H9 (cell line): Measurements from ENCODE around the gene URI1. TPM values are rescaled to one million over a fixed set of nuclear protein-coding genes. Genes with fewer than 3 reads are reported as not detected.

Source experiments
- DNase-seq: peaks from one replicate; pipeline ENCODE4 v3.0.0-alpha.2; 2017
- H2AFZ ChIP-seq: one replicate; pipeline ENCODE4 v1.6.1; 2013; ENCODE audit warnings: mild to moderate bottlenecking, low read length, control low read depth, moderate library complexity
- H2AK5ac ChIP-seq: 2 replicates; pipeline ENCODE4 v1.6.1; 2013; ENCODE audit warnings: low read length, control low read depth, mixed read lengths; ENCODE audit not compliant: insufficient read length
- H2BK120ac ChIP-seq: one replicate; pipeline ENCODE4 v1.6.1; 2013; ENCODE audit warnings: low read depth, mild to moderate bottlenecking, low read length, control low read depth, inconsistent platforms; ENCODE audit not compliant: poor library complexity, severe bottlenecking
- H2BK12ac ChIP-seq: 2 replicates; pipeline ENCODE4 v1.6.1; 2013; ENCODE audit warnings: low read length, control low read depth, mixed read lengths, low read depth; ENCODE audit not compliant: insufficient read length
- H2BK15ac ChIP-seq: 2 replicates; pipeline ENCODE4 v1.6.1; 2013; ENCODE audit warnings: low read depth, low read length, control low read depth
- H2BK20ac ChIP-seq: one replicate; pipeline ENCODE4 v1.6.1; 2013; ENCODE audit warnings: low read depth, mild to moderate bottlenecking, low read length, control low read depth, inconsistent platforms; ENCODE audit not compliant: poor library complexity, severe bottlenecking
- H2BK5ac ChIP-seq: 2 replicates; pipeline ENCODE4 v1.6.1; 2013; ENCODE audit warnings: low read length, control low read depth, mixed read lengths; ENCODE audit not compliant: insufficient read length
- H3K14ac ChIP-seq: 2 replicates; pipeline ENCODE4 v1.6.1; 2013; ENCODE audit warnings: low read length, control low read depth; ENCODE audit not compliant: insufficient read depth
- H3K18ac ChIP-seq: 2 replicates; pipeline ENCODE4 v1.6.1; 2013; ENCODE audit warnings: low read depth, mild to moderate bottlenecking, mixed read lengths, low read length, control low read depth; ENCODE audit not compliant: insufficient read length
- H3K23ac ChIP-seq: 2 replicates; pipeline ENCODE4 v1.6.1; 2013; ENCODE audit warnings: low read length, control low read depth, mixed read lengths, low read depth; ENCODE audit not compliant: insufficient read length
- H3K23me2 ChIP-seq: 2 replicates; pipeline ENCODE4 v1.6.1; 2013; ENCODE audit warnings: low read depth, mild to moderate bottlenecking, mixed read lengths, low read length, control low read depth; ENCODE audit not compliant: insufficient read length, poor library complexity, severe bottlenecking
- H3K27ac ChIP-seq: 2 replicates; pipeline ENCODE4 v1.5.1; 2013; ENCODE audit warnings: low read length, control low read depth, mixed read lengths, low read depth; ENCODE audit not compliant: insufficient read length
- H3K27me3 ChIP-seq: 2 replicates; pipeline ENCODE4 v1.6.1; 2013; ENCODE audit warnings: low read length, control low read depth, inconsistent platforms; ENCODE audit not compliant: insufficient read depth
- H3K4ac ChIP-seq: 2 replicates; pipeline ENCODE4 v1.6.1; 2013; ENCODE audit warnings: low read depth, mild to moderate bottlenecking, control low read depth, inconsistent platforms, low read length, moderate library complexity
- H3K4me1 ChIP-seq: 2 replicates; pipeline ENCODE4 v1.6.1; 2013; ENCODE audit warnings: low read length, control low read depth, inconsistent platforms; ENCODE audit not compliant: insufficient read depth
- H3K4me2 ChIP-seq: 2 replicates; pipeline ENCODE4 v1.6.1; 2013; ENCODE audit warnings: low read length, control low read depth, mixed read lengths; ENCODE audit not compliant: insufficient read length, insufficient read depth
- H3K56ac ChIP-seq: 2 replicates; pipeline ENCODE4 v1.6.1; 2013; ENCODE audit warnings: low read depth, mild to moderate bottlenecking, mixed read lengths, low read length, control low read depth; ENCODE audit not compliant: insufficient read length
- H3K79me1 ChIP-seq: 2 replicates; pipeline ENCODE4 v1.6.1; 2013; ENCODE audit warnings: low read depth, mild to moderate bottlenecking, moderate library complexity, low read length, control low read depth, inconsistent platforms; ENCODE audit not compliant: insufficient read depth, poor library complexity, severe bottlenecking
- H3K79me2 ChIP-seq: 2 replicates; pipeline ENCODE4 v1.6.1; 2013; ENCODE audit warnings: low read length, control low read depth, inconsistent platforms; ENCODE audit not compliant: insufficient read depth
- H3K9ac ChIP-seq: 2 replicates; pipeline ENCODE4 v1.6.1; 2013; ENCODE audit warnings: low read length, control low read depth, mixed read lengths; ENCODE audit not compliant: insufficient read length; ENCODE audit errors: extremely low read depth
- H3K9me3 ChIP-seq: one replicate; pipeline ENCODE4 v1.6.1; 2013; ENCODE audit warnings: low read depth, low read length, inconsistent platforms; ENCODE audit not compliant: control insufficient read depth
- H3T11ph ChIP-seq: one replicate; pipeline ENCODE4 v1.6.1; 2013; ENCODE audit warnings: mild to moderate bottlenecking, low read length, control low read depth, inconsistent platforms
- H4K20me1 ChIP-seq: one replicate; pipeline ENCODE4 v1.6.1; 2013; ENCODE audit not compliant: control insufficient read depth, insufficient read length, insufficient read depth
- H4K5ac ChIP-seq: 2 replicates; pipeline ENCODE4 v1.6.1; 2013; ENCODE audit warnings: low read depth, mild to moderate bottlenecking, mixed read lengths, low read length, control low read depth; ENCODE audit not compliant: insufficient read length
- H4K8ac ChIP-seq: replicated peaks from 2 replicates; pipeline ENCODE4 v1.6.1; 2013; ENCODE audit warnings: low read length, control low read depth, mixed read lengths, low read depth; ENCODE audit not compliant: insufficient read length
- H4K91ac ChIP-seq: 2 replicates; pipeline ENCODE4 v1.6.1; 2013; ENCODE audit warnings: low read depth, mild to moderate bottlenecking, moderate library complexity, mixed read lengths, low read length, control low read depth; ENCODE audit not compliant: insufficient read length
- H3K27ac Mint-ChIP-seq, 3 experiments: 2 replicates in 2 of 3; 3 replicates in 1 of 3; pipeline ENCODE4 v1.8.0; 2020 to 2021; ENCODE audit warnings: mixed read lengths in 3 of 3, mild to moderate bottlenecking in 1 of 3, moderate library complexity in 1 of 3
- H3K27me3 Mint-ChIP-seq: 2 replicates; pipeline ENCODE4 v1.8.0; 2021; ENCODE audit warnings: low read depth, mild to moderate bottlenecking, moderate library complexity, mixed read lengths
- H3K36me3 Mint-ChIP-seq, 3 experiments: 2 replicates in 2 of 3; 3 replicates in 1 of 3; pipeline ENCODE4 v1.8.0; 2020 to 2021; ENCODE audit warnings: low read depth in 3 of 3, mixed read lengths in 3 of 3; ENCODE audit not compliant: insufficient read depth in 1 of 3
- H3K4me1 Mint-ChIP-seq, 2 experiments: 2 replicates each; pipeline ENCODE4 v1.8.0; 2020; ENCODE audit warnings: mixed read lengths in 2 of 2
- H3K4me3 Mint-ChIP-seq, 2 experiments: 2 replicates in 1 of 2; 3 replicates in 1 of 2; pipeline ENCODE4 v1.8.0; 2020 to 2021; ENCODE audit warnings: mild to moderate bottlenecking in 2 of 2, mixed read lengths in 2 of 2, moderate library complexity in 1 of 2
- H3K9me3 Mint-ChIP-seq, 2 experiments: 2 replicates in 1 of 2; 3 replicates in 1 of 2; pipeline ENCODE4 v1.8.0; 2020; ENCODE audit warnings: mild to moderate bottlenecking in 2 of 2, mixed read lengths in 2 of 2, moderate library complexity in 1 of 2
- WGBS: extraction: QIAGEN DNeasy Blood & Tissue Kit; methylation state at CpG from one replicate; pipeline ENCODE4 v1.1.7; 2013; ENCODE audit warnings: missing lambda C conversion rate, low lambda C conversion rate, mixed read lengths; ENCODE audit not compliant: insufficient read length; ENCODE audit errors: extremely low coverage; 5-methylcytosine and 5-hydroxymethylcytosine counted together
- total RNA-seq: library from RNA; stranded (reverse); gene quantifications from 2 replicates; pipeline ENCODE4 v1.2.1, GENCODE V29; 2021
- TF ChIP-seq, protein P1 (sequence below): fragments of 200-600 bp; sonication (generic); conservative IDR thresholded peaks from 3 replicates; pipeline ENCODE4 v1.8.0; 2021; ENCODE audit warnings: antibody characterized with exemption, mild to moderate bottlenecking

Gene URI1
- total RNA-seq, 1 experiment from 2014 or later, result 54.3 TPM

DNA sequence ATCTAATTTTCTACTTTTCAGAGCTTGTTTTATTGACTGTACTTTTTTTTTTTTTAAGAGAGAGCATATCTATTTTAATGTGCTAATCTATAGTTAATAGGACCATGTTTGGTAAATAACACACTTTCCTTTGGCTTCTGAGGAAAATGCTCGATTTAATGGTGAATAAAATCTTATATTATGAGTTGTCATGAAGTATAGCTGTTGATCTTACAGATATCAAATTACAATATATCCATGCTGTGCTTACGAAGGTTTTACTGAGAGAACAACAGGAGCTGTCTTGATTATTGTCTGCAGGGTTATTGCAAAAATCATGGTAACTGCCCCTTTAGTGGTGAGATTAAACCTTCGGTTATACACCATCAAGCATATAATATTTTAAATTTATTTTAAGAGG is 29.6 kb downstream of the URI1 start:
- H3T11ph ChIP-seq, result no peak overlapping the region
- no peak overlapping the region for H3K9ac ChIP-seq
- H4K20me1 ChIP-seq, result no peaks in the 10 kb centered on the region
- TF ChIP-seq, protein P1, sequence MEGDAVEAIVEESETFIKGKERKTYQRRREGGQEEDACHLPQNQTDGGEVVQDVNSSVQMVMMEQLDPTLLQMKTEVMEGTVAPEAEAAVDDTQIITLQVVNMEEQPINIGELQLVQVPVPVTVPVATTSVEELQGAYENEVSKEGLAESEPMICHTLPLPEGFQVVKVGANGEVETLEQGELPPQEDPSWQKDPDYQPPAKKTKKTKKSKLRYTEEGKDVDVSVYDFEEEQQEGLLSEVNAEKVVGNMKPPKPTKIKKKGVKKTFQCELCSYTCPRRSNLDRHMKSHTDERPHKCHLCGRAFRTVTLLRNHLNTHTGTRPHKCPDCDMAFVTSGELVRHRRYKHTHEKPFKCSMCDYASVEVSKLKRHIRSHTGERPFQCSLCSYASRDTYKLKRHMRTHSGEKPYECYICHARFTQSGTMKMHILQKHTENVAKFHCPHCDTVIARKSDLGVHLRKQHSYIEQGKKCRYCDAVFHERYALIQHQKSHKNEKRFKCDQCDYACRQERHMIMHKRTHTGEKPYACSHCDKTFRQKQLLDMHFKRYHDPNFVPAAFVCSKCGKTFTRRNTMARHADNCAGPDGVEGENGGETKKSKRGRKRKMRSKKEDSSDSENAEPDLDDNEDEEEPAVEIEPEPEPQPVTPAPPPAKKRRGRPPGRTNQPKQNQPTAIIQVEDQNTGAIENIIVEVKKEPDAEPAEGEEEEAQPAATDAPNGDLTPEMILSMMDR, result no peak
- Mint-ChIP-seq H3K4me3 (no peak overlapping the region), H3K4me1 (peaks cover 5 to 6% of the 10 kb centered on the region in 2 experiments; a peak in 3 of 4 replicates), H3K36me3 (no peaks in the 10 kb centered on the region; a peak in 1 of 7 replicates), H3K9me3 (no peaks in the 10 kb centered on the region), H3K27ac (no peak overlapping the region), H3K27me3 (no peaks in the 10 kb centered on the region)
- H2BK5ac ChIP-seq, result no peak overlapping the region
- no peak overlapping the region for H4K91ac ChIP-seq
- no peaks in the 10 kb centered on the region for H3K23me2 ChIP-seq
- H3K79me2 ChIP-seq, result peaks cover 12% of the 10 kb centered on the region; the same call in 1 of the 2 replicates
- no peaks in the 10 kb centered on the region for H3K9me3 ChIP-seq
- H3K4ac ChIP-seq, result no peak overlapping the region
- no peak overlapping the region for H3K56ac ChIP-seq
- H4K5ac ChIP-seq, result no peak overlapping the region
- H3K4me1 ChIP-seq, result no peaks in the 10 kb centered on the region; the same call in 1 of the 2 replicates
- no CpG with 5 or more reads among the region's 3 CpGs for WGBS
- no peak overlapping the region for H2AFZ ChIP-seq
- no peak overlapping the region for H3K23ac ChIP-seq
- H2BK15ac ChIP-seq, result no peak overlapping the region
- H3K79me1 ChIP-seq, result peaks cover 10% of the 10 kb centered on the region
- H3K4me2 ChIP-seq, result no peak overlapping the region
- H3K27ac ChIP-seq, result no peak overlapping the region
- no peak overlapping the region for H2BK20ac ChIP-seq
- no peaks in the 10 kb centered on the region for H3K27me3 ChIP-seq
- H2AK5ac ChIP-seq, result no peak overlapping the region
- no peak overlapping the region for H3K14ac ChIP-seq
- no peak overlapping the region for H4K8ac ChIP-seq
- DNase-seq, result no peak
- H2BK120ac ChIP-seq, result no peak overlapping the region
- no peak overlapping the region for H2BK12ac ChIP-seq
- no peak overlapping the region for H3K18ac ChIP-seq
